NCI-H2081 (cell line): ENCODE measurements around the gene CLCC1.
"Not testable (repeated sequence)": the region's sequence is repeated elsewhere in the genome, so short reads cannot be mapped to it uniquely, and the experiment has no call there.

Experiments used
- DNase-seq, 2 experiments: peaks; one replicate each; lab custom pipeline; 2025; lab: John Stamatoyannopoulos, UW

CLCC1 gene, protein sequence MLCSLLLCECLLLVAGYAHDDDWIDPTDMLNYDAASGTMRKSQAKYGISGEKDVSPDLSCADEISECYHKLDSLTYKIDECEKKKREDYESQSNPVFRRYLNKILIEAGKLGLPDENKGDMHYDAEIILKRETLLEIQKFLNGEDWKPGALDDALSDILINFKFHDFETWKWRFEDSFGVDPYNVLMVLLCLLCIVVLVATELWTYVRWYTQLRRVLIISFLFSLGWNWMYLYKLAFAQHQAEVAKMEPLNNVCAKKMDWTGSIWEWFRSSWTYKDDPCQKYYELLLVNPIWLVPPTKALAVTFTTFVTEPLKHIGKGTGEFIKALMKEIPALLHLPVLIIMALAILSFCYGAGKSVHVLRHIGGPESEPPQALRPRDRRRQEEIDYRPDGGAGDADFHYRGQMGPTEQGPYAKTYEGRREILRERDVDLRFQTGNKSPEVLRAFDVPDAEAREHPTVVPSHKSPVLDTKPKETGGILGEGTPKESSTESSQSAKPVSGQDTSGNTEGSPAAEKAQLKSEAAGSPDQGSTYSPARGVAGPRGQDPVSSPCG

GRCh38 chr1:108963052-108963686, at the start of gene CLCC1:
Gene CLCC1 (minus strand): TSS chr1:108963484. CDS start chr1:108950437, 13,047 bp downstream.
- peak; percentile 80 to 89 for DNase-seq

DNA sequence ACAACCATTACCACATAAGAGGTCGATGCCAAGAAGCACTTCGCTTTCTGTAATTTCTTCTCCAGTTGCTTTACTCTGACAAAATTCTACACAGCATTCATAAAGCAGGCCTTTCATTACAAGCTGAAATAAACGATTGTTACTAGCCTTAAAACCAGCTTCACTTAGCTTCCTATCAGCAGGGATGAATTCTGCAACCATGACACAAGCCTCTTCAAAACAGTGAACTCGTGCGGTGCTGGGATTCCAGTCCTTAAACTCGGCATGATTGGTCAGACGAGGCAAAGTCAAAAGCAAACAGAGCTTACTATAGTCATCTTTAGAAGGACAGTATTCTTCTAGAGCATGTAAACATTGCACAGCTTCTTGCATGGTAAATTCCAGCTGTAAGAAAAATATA, 48.1 kb upstream of the CLCC1 start:
- no peak for DNase-seq

DNA sequence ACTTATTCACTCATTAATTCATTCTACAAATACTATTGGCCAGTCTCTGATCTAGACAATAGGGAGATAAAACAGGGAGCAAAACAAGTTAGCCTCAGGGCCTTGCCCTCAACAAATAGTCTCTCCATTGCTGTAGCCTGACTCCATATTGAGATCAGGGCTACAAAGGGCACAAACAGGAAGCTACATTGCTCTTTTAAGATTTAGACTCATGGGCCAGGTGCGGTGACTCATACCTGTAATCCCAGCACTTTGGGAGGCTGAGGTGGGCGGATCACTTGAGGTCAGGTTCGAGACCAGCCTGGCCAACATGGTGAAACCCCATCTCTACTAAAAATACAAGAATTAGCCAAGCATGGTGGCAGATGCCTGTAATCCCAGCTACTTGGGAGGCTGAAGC, 33.3 kb upstream of the CLCC1 start:
- not testable (repeated sequence) for DNase-seq

DNA sequence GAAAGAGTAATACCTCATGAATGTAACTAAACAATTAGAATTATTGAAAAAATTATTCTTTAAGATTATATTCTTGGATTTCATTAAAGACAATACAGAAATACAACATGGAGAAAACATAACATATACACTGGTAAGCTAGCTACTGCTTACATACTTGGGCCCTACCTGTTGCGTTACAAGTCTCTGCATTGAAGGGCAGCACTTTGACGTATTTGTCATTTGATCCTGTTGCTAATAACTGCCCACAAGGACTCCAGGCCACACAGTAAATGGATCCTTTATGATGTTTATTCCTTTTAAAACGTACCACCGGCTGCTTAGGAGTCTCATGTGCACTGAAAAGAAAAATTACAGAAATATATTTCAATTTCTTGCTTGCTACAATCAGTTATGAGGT, 19.8 kb upstream of the CLCC1 start:
- DNase-seq = no peak

- no peak for DNase-seq
Measured at GRCh38 chr1:108976658-108977057, 13.4 kb upstream of the CLCC1 start.

DNA sequence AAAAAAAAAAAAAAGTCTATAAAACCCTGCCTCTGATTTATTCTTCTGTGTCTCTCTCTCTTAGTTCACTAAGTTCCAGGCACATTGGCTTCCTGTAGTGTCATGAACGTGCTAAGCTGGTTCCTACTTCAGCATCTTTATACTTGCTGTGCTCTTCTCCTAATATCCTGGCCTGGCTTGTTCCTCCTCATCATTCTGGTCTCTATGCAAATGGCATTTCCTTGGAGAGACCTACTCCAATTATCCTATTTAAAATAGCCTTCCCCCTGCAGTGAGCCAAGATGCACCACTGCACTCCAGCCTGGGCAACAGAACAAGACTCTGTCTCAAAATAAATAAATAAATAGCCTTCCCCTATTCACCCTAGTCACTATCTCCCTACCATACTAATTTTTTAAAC, 9.7 kb upstream of the CLCC1 start:
- DNase-seq = no peak

- no peak for DNase-seq
Measured at GRCh38 chr1:108969346-108969745, 6.1 kb upstream of the CLCC1 start.

DNA sequence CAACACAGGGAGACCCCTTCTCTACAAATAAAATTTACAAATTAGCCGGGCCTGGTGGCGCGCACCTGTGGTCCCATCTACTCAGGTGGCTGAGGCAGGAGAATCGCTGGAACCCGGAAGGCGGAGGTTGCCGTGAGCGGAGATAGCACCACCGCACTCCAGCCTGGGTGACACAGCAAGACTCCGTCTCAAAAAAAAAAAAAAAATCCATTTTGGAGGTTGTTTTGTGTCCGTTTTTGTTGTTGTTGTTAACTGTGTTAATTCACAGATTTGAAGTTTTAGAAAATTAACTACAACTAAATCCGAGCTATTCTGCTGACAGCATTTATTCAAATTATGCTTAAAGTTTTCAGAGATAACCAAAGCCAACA, 618 bp downstream of the CLCC1 start:
- peak in 1 of 2 experiments; percentile 5 for DNase-seq

DNA sequence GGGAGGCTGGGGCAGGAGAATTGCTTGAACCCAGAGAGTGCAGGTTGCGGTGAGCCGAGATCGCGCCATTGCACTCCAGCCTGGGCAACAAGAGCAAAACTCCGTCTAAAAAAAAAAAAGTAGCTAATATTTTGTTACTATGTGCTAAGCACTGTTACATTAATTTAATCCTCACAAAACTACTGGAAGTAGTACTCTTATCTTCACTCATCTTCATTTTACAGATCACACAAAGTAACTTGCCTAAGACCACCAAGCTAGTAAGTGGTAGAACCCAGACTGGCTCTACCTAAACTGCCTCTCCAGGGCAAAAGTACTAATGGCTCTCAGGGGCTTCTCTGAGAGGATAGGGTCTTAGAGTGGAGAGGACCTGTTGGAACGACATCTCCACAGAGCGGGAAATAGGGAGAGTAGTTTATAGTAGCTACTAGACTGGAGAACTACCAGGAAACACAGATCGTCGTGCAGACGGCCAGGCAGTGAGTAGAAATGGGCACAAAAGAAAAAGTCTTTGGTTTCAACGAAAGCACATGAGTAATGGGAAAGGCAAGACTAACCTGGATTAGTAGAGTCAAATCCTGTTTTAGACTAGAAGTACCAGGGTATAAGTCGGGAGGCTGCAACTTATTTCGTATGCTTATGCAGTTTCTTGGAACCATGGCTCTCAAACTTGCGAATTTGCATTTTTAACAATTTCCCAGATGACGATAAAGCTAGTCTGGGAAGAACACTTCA, 1.4 kb downstream of the CLCC1 start:
- DNase-seq = peak in 1 of 2 experiments; percentile 1

- DNase-seq = no peak
Measured at GRCh38 chr1:108961198-108961597, 2.1 kb downstream of the CLCC1 start.

GRCh38 chr1:108960719-108961118, 2.6 kb downstream of the CLCC1 start:
- DNase-seq = no peak

DNA sequence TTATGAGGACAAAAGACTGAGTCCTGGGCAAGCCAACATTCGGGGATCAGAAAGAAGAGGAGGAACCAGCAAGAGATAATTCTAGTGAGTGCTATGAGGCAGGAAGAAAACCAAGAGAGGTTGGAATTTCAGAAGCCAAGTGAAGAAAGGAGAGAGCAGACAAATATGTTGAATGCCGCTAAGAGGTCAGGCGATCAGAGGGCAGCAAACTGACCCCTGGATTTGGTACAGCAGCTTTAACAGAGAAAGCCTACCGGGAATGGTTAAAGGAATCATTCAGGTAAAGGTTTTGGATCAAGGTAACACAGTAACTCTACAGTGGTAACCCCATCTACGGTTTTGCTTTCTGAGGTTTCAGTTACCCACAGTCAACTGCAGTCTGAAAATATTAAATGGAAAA, 5.4 kb downstream of the CLCC1 start:
- DNase-seq = no peak

GRCh38 chr1:108955881-108956280, 7.4 kb downstream of the CLCC1 start:
- no peak for DNase-seq

GRCh38 chr1:108955111-108955510, 8.2 kb downstream of the CLCC1 start:
- DNase-seq = no peak

GRCh38 chr1:108953452-108953851, 9.8 kb downstream of the CLCC1 start:
- DNase-seq = no peak

DNA sequence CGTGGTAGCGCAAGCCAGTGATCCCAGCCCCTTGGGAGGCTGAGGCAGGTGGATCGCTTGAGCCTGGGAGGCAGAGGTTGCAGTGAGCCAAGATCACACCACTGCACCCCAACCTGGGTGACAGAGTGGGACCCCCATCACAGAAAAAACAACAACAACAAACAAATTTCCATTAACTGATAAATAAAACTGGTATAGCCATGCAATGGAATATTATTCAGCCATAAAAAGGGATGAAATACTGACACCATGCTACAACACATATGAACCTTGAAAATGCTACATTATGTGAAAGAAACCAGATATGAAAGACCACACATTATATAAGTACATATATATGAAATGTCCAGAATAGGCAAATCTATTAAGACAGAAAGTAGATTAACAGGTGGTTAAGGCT, 12.0 kb downstream of the CLCC1 start:
- DNase-seq = no peak

GRCh38 chr1:108949044-108949443, 14.2 kb downstream of the CLCC1 start:
- DNase-seq = no peak

DNA sequence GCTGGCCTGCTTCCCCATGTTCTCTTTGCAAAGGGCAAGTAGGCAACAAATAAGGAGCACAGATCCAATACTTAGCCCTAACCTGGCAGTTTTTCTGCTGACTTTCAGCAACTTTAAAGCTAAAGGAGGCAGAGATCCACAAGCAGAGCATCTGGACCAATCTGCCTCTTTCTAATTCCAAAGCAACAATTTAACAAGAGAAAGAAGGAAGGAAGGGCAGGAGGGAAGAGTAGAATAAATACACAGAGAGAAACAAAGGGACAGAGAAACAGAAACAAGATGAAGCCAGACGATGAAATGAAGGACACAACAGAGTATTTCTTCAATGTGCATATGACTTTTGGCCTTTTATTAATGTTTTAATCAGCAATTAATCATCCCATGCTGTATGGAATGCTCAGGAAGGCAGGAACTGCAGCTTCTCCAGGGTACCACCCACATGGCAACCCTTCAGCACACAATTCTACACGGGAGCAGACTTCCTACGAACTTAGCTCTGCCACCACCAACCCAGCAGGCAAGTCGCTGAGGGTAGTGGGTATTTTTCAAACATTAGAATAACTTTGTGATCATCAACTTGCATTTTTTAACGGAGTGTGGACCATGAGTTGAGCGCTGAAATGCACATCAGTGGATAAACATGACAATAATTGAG, 15.3 kb downstream of the CLCC1 start:
- DNase-seq = no peak

DNA sequence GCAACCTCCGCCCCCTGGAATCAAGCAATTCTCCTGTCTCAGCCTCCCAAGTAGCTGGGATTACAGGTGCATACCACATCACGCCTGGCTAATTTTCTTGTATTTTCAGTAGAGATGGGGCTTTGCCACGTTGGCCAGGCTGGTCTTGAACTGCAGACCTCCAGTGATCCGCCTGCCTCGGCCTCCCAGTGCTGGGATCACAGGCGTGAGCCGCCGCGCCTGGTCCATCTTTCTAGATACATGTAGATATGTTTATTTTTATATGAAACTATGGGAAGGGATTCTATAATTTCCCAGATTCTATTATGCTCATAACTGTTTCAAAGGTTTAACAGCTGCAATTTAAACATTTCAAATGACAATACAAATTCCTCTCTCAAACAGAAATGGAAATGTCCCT, 27.1 kb downstream of the CLCC1 start:
- no peak for DNase-seq

GRCh38 chr1:108933944-108934343, 29.3 kb downstream of the CLCC1 start:
- no peak for DNase-seq

- not testable (repeated sequence) for DNase-seq
Measured at GRCh38 chr1:108927565-108927964, 35.7 kb downstream of the CLCC1 start.

DNA sequence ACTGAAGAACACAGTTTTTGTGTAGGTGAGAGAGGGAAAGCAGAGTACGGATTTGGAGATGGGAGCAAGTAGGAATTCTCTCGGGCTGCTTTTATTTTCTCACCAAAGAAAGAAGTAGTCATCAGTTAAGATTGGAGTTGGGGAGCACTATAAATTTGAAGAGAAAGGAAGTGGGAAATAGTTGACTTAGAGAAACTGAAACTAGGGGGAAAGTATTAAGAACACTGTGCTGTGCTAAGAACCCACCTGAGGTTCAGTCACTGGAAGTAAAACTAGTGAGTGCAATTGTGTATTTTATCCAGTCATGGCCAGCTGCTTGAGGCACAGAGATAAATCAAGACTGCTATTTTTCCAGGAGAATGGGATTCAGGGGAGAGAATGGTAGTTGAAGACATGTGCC, 37.4 kb downstream of the CLCC1 start:
- no peak for DNase-seq
